Retinal pigment epithelial cell (primary cell): ENCODE measurements around the gene PTPRD.
A peak's percentile ranks its signal among the peaks of the same experiment; 100 is the strongest.

Experiments
- DNase-seq: peaks from one replicate; pipeline ENCODE4 v3.0.0-alpha.2; 2010; ENCODE audit warnings: low read depth
- H3K4me3 ChIP-seq: 2 replicates; pipeline ENCODE4 v1.5.1; 2011; ENCODE audit warnings: mild to moderate bottlenecking, low read length, control low read depth, moderate library complexity
- TF ChIP-seq, protein P1 (sequence below): conservative IDR thresholded peaks from 2 replicates; pipeline ENCODE4 v1.5.1; 2011; ENCODE audit warnings: low read depth, low read length, control low read depth, inconsistent platforms

The PTPRD gene

DNA sequence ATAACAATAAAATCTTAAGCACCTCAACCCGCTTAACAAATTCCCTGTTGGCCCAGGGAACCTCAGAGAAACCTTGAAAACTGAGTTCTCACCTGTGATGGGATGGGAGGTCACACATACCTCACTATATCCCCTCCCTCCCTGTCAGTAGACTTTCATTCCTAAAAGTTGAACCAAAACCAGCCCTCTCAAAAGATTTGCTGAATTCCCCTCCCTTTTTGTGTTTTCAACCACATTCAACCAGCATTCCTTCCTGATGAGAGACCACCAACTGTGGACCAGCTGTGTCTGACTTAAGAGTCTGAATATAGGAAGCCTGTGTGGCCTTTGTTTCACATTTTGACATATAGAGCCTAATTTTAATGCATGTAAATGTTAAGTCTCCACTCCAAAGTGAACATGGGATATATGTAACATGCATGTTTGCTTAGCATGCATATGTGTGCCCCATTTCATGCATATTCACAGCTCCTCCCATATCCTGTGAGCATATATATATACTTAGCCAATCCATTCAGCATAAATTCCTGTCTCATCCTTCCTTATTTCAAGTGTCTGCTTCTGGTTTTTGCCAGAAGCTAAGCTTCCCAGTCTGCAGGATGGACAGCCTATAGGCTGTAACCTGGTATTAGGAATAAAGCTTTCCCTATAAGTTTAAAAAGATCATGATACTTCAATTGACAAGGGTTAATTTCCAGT, 604.6 kb downstream of the PTPRD start:
- no peak overlapping the region for H3K4me3 ChIP-seq
- TF ChIP-seq, protein P1, sequence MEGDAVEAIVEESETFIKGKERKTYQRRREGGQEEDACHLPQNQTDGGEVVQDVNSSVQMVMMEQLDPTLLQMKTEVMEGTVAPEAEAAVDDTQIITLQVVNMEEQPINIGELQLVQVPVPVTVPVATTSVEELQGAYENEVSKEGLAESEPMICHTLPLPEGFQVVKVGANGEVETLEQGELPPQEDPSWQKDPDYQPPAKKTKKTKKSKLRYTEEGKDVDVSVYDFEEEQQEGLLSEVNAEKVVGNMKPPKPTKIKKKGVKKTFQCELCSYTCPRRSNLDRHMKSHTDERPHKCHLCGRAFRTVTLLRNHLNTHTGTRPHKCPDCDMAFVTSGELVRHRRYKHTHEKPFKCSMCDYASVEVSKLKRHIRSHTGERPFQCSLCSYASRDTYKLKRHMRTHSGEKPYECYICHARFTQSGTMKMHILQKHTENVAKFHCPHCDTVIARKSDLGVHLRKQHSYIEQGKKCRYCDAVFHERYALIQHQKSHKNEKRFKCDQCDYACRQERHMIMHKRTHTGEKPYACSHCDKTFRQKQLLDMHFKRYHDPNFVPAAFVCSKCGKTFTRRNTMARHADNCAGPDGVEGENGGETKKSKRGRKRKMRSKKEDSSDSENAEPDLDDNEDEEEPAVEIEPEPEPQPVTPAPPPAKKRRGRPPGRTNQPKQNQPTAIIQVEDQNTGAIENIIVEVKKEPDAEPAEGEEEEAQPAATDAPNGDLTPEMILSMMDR: no peak
- no peak for DNase-seq

DNA sequence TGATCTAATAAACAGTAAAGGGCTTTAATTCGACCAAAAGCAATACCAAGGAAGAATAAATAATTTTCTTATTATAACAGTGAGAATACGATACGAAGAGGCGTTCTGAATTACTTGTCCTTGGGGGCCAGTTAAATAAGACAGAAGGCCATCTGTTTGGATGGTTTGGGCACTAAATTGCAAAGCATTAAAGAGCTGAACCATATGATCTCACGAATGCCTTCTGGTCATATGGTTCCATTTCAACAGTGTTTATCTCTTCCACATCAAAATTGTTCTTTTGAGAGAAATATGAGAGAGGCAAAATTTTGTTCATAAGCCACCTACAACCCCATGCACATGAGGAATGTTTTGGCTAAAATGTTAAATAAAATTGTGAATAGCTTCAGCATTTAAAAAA, 605.4 kb downstream of the PTPRD start:
- DNase-seq: no peak
- H3K4me3 ChIP-seq: no peak overlapping the region
- TF ChIP-seq, protein P1: no peak

DNA sequence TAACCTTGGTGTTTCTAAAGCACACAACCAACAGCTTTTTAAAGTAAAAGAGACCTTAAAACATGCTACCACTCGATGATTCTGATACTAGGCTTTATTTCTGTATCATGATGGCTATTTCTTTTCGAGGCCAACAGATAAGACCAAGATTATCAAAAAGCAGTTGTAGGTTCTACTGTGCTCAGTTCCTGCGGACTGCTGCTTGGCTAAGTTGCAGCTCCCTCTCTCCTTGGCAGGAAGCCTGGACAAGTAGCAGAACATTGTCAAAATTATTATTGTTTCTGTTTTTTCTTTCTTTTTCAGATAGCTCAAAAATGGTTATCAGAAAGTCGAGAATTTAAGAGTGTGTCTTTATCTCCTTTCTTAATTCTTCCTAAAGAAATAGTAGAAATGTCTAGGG, 607.6 kb downstream of the PTPRD start:
- DNase-seq: no peak
- TF ChIP-seq, protein P1: no peak
- H3K4me3 ChIP-seq: no peak overlapping the region

DNA sequence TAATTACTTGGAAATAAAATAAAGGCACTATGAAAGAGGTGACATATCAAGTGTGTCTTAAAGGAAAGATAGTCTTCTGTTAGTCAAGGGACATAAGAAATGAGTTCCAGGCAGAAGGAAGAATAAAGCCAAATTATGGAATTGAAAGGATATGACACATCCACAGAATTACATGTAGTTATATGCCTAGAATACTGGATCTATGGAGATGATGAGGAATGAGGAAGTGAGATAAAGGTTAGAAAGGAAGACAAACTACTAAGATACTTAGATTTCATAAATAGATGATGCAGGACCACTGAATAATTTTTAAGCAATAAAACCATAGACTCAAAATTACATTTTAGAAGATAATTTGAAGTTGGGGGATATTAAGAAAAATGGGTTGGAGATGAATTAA, 609.8 kb downstream of the PTPRD start:
- TF ChIP-seq, protein P1: no peak
- H3K4me3 ChIP-seq: no peak overlapping the region
- no peak for DNase-seq

DNA sequence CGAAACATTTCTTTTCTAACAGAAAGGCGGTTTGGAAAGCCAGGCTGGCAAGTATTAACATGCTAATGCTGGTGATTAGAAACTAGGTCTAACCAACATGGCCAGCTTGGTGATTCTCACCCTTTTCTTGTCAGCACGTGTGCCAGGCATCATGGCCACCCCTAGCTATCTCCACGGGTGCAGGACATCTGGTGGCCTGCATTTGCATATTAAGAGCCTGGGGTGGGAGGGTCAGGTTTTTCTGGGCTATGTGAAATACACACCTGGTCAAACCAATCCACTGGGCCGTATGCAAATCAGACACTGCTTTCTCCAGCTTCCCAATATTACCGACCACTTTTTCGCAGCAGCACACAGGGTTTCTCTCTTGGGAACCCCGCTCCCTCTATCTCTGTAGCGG, 612.1 kb downstream of the PTPRD start:
- TF ChIP-seq, protein P1: no peak
- no peak overlapping the region for H3K4me3 ChIP-seq

DNA sequence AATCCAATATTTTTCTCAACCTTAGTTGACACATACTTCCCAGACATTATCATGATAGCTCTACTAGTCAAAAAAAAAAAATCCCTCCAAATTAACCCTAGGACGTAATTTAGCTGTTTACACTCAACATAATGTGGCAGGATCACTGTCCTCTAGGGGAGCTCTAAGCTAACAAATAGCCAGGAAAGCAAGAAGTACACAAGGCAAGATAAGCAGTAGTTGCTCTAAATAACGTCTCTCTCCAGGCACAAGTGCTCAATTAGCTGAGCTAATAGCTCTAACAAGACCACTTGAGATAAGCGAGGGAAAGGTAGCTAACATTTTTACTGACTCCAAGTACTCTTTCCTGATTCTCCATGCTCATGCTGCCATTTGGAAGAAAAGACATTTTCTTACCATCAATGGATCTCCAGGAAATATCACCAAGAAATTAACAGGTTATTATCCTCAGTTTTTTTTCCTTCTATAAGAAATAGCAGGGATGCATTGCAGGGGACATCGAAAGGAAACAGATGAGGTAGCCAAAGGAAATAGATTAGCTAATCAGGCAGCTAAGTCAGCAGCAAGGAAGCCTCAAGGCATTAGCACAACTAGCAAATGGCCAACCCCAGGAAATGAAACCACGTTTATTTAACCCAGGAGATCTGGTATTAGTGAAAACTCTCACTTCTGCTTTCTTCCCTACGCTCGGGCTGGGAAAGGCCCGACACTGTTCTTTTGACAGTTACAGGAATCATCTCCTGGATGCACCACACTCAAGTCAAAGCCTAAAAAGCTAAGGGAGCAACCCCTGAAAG, 614.1 kb downstream of the PTPRD start:
- H3K4me3 ChIP-seq: no peak overlapping the region
- TF ChIP-seq, protein P1: peak; percentile 47
- DNase-seq: no peak

More for the DNA sequence above, 612.1 kb downstream of the PTPRD start:
- no peak for DNase-seq

DNA sequence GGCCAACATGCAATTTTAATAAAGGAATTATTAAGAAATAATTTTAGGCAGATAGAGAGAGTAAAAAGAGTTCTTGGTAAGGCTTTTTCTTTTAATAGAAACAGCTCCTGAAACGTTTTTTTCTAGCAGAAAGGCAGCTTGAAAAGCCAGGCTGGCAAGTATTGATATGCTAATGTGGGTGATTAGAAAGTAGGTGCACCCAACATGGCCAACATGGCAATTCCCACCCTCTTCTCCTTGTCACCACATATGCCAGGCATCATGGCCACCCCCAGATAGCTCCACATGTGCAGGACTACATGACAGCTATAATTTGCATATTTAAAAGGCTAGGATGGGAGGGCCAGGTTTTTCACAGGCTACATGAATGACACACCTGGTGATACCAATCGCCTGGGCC, 615.2 kb downstream of the PTPRD start:
- no peak for DNase-seq
- TF ChIP-seq, protein P1: no peak
- H3K4me3 ChIP-seq: no peak overlapping the region
